Left ventricle myocardium inferior (tissue), 1 donor: ENCODE measurements around the gene DGCR8. TPM values are rescaled to one million over a fixed set of nuclear protein-coding genes. Genes with fewer than 3 reads are reported as not detected.

ENCODE experiments used
- DNase-seq: peaks from one replicate; pipeline ENCODE4 v3.0.0-alpha.2; 2020
- H3K27ac ChIP-seq: fragments of 200-600 bp; replicated peaks from 2 replicates; pipeline ENCODE4 v1.8.0; 2021
- H3K27me3 ChIP-seq: fragments of 200-600 bp; 2 replicates; pipeline ENCODE4 v1.8.0; 2021; ENCODE audit warnings: low read depth
- H3K36me3 ChIP-seq: fragments of 200-600 bp; 2 replicates; pipeline ENCODE4 v1.8.0; 2021
- H3K4me1 ChIP-seq: fragments of 200-600 bp; 2 replicates; pipeline ENCODE4 v1.8.0; 2021
- H3K4me3 ChIP-seq: fragments of 200-600 bp; 2 replicates; pipeline ENCODE4 v1.8.0; 2021; ENCODE audit warnings: mild to moderate bottlenecking, moderate library complexity
- H3K9me3 ChIP-seq: fragments of 200-600 bp; replicated peaks from 2 replicates; pipeline ENCODE4 v1.8.0; 2021
- intact Hi-C: fragments of 100-400 bp; cut with micrococcal nuclease; formaldehyde crosslinking; loops from one replicate; pipeline ENCODE4 v1.11.0; 2022
- total RNA-seq: library from RNA; stranded (reverse); fragmentation: NEBNext Ultra II Directional; extraction: Animal tissue kit (Norgen Biotek cat#: 25700); gene quantifications from one replicate; pipeline ENCODE4 v1.2.1, GENCODE V29; 2021
- TF ChIP-seq, protein P1 (sequence below): fragments of 200-600 bp; IDR thresholded peaks from 2 replicates; pipeline ENCODE4 v1.8.0; 2021; ENCODE audit warnings: antibody characterized with exemption, mild to moderate bottlenecking, borderline replicate concordance
- donor health status: DM: no; HTN: yes; CAD: no; lungs with severe emphysema.

The DGCR8 gene
- total RNA-seq, 1 donor from 2014 or later, result 16.8 TPM

DNA sequence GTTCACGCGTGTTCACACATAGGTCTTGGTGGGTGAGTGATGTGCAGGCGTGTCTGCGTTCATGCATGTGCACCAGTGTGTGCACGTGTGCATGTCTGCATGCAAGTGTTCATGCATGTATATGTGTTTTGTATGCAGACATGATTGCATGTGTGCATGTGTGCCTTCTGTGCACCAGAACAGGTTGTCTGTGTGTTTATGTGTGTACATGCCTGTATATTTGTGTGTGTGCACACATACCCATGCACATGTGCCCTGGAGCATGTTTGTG lies 56.5 kb downstream of the DGCR8 start:
- Histone ChIP-seq H3K27ac (peak overlapping the region; percentile 81), H3K27me3 (no peaks in the 10 kb centered on the region), H3K4me1 (peaks cover 72% of the 10 kb centered on the region), H3K36me3 (peaks cover 17% of the 10 kb centered on the region), H3K4me3 (no peak overlapping the region), H3K9me3 (no peaks in the 10 kb centered on the region)
- DNase-seq, result no peak
- TF ChIP-seq, protein P1, sequence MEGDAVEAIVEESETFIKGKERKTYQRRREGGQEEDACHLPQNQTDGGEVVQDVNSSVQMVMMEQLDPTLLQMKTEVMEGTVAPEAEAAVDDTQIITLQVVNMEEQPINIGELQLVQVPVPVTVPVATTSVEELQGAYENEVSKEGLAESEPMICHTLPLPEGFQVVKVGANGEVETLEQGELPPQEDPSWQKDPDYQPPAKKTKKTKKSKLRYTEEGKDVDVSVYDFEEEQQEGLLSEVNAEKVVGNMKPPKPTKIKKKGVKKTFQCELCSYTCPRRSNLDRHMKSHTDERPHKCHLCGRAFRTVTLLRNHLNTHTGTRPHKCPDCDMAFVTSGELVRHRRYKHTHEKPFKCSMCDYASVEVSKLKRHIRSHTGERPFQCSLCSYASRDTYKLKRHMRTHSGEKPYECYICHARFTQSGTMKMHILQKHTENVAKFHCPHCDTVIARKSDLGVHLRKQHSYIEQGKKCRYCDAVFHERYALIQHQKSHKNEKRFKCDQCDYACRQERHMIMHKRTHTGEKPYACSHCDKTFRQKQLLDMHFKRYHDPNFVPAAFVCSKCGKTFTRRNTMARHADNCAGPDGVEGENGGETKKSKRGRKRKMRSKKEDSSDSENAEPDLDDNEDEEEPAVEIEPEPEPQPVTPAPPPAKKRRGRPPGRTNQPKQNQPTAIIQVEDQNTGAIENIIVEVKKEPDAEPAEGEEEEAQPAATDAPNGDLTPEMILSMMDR, result no peak
- intact Hi-C loops, result no loop called here

DNA sequence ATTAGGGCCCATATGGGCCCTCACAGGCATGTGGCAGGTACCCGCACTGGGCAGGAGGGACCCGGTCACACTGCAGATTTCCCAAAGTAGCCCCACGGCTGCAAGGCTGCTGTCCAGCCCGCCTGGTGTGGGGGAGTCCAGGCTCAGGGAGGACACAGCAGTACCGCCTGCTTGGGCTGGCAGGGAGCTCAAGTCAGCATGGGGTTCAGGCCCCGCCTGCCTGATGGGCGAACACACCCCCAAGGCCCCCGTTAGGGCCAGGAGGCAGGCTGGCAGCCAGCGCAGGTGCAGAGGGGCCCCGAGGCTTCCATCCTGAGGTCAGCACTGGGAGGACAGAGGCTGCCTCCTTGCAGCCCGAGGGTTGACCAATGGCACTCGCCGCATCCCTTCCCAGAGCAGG lies 57.1 kb downstream of the DGCR8 start:
- H3K27me3 ChIP-seq, result no peaks in the 10 kb centered on the region
- no peak for DNase-seq
- no peaks in the 10 kb centered on the region for H3K9me3 ChIP-seq
- H3K27ac ChIP-seq, result peak overlapping the region; percentile 81
- H3K36me3 ChIP-seq, result peaks cover 17% of the 10 kb centered on the region
- peaks cover 69% of the 10 kb centered on the region for H3K4me1 ChIP-seq
- H3K4me3 ChIP-seq, result peak overlapping the region; percentile 44
- TF ChIP-seq, protein P1, result no peak
- intact Hi-C loops, result no loop called here

DNA sequence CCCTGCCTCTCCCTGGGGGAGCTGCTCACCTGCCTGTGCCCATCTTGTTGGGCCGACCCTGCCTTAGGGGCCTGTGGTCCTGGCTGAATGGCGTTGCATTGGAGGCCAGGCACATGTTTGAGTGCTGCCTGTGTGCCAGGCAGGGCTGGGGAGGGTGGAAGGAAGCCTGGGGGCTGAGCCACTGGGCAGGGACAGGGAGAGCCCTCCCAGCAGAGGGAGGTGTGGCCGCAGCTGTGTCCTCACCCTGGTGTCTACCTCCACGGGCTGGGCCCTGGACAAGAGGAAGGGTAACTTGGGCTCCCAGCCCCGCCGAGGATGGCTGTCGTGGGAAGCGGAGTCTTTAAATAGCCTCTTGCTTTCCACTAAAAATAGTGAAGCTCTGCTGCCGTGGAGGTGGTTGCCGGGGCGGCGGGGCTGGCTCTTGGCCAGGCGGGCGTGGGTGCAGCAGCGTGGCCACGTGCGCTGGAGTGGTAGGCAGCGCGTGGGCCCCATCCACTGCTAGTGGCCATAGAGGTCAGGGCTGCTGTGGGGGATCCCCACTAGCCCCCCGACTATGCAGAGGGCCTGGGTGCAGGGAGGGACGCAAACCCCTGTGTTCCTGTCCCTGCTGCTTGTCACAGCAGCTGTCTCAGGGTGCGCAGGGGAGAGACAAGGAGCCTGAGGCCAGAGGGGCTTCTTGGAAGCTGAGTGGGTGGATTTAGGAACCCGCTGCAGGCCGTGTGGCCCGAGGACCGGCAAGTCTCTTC lies 57.8 kb downstream of the DGCR8 start:
- Histone ChIP-seq H3K36me3 (peaks cover 17% of the 10 kb centered on the region), H3K27me3 (no peaks in the 10 kb centered on the region), H3K27ac (peak overlapping the region; percentile 81), H3K4me1 (peaks cover 61% of the 10 kb centered on the region), H3K4me3 (peak overlapping the region; percentile 44), H3K9me3 (no peaks in the 10 kb centered on the region)
- DNase-seq, result peak; percentile 60
- intact Hi-C loops, result no loop called here
- TF ChIP-seq, protein P1, result peak; percentile 9

GRCh38 chr22:20138417-20138738 lies 58.3 kb downstream of the DGCR8 start:
- intact Hi-C loops, result no loop called here
- TF ChIP-seq, protein P1, result no peak
- Histone ChIP-seq H3K36me3 (peaks cover 20% of the 10 kb centered on the region), H3K4me3 (peak overlapping the region; percentile 44), H3K4me1 (peaks cover 56% of the 10 kb centered on the region), H3K9me3 (no peaks in the 10 kb centered on the region), H3K27ac (peak overlapping the region; percentile 81), H3K27me3 (no peaks in the 10 kb centered on the region)
- DNase-seq, result no peak

DNA sequence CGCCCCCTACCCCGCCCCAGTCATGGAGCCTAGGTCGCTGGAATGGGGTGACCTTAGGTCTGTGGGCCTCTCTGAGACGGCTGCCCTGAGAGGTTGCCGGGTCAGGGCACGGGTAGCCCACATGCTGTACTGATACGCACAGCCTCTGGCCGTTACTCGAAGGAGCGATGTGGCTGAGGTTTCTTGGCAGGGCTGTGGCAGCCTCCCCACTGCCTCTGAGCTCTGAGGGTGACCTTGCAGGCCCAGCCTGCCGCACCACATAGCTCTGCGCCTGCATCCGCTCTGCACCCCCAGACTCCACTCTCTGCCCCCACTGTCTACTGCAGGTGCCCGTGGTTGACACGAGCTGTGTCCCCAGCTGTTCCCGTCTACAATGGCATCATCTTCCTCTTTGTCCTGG lies 58.8 kb downstream of the DGCR8 start:
- no peak for DNase-seq
- Histone ChIP-seq H3K9me3 (no peaks in the 10 kb centered on the region), H3K4me1 (peaks cover 51% of the 10 kb centered on the region), H3K27me3 (no peaks in the 10 kb centered on the region), H3K27ac (peak overlapping the region; percentile 81), H3K36me3 (peaks cover 24% of the 10 kb centered on the region), H3K4me3 (no peak overlapping the region)
- intact Hi-C loops, result no loop called here
- TF ChIP-seq, protein P1, result no peak
